Natural killer cell (primary cell): Measurements from ENCODE around the gene FTSJ1. TPM values are rescaled to one million over a fixed set of nuclear protein-coding genes. Genes with fewer than 3 reads are reported as not detected.

Experiments
- ATAC-seq, 3 donors: fragments of 150-1000 bp in 2 of 3; fragments of 200-7000 bp in 1 of 3; cut with Tn5 transposase; 1 replicate in 1 of 3; 2 replicates in 2 of 3; pipeline ENCODE4 v1.10.0; 2021; ENCODE audit warnings: mild to moderate bottlenecking in 2 of 3, moderate library complexity in 2 of 3
- DNase-seq, 2 donors: peaks; one replicate each; pipeline versions ENCODE4 v3.0.0 to v3.0.0-alpha.2; 2013 to 2021; ENCODE audit warnings: mixed read lengths in 1 of 2
- H3K27ac ChIP-seq: one replicate; pipeline ENCODE4 v1.5.1; 2013; ENCODE audit warnings: mild to moderate bottlenecking, low read length
- H3K27me3 ChIP-seq: one replicate; pipeline ENCODE4 v1.6.1; 2013; ENCODE audit warnings: low read length; ENCODE audit not compliant: control insufficient read depth, insufficient read depth
- H3K36me3 ChIP-seq: one replicate; pipeline ENCODE4 v1.6.1; 2013; ENCODE audit warnings: low read length; ENCODE audit not compliant: control insufficient read depth, insufficient read depth
- H3K4me1 ChIP-seq: one replicate; pipeline ENCODE4 v1.6.1; 2013; ENCODE audit warnings: low read length; ENCODE audit not compliant: control insufficient read depth, insufficient read depth
- H3K4me3 ChIP-seq: one replicate; pipeline ENCODE4 v1.5.1; 2013; ENCODE audit warnings: low read length
- H3K9me3 ChIP-seq: one replicate; pipeline ENCODE4 v1.6.1; 2013; ENCODE audit warnings: low read length; ENCODE audit not compliant: control insufficient read depth, insufficient read depth
- H3K27ac Mint-ChIP-seq, 2 donors: one replicate each; pipeline ENCODE4 v1.8.0; 2022; ENCODE audit warnings: mild to moderate bottlenecking in 2 of 2, mixed read lengths in 2 of 2, moderate library complexity in 1 of 2
- H3K27me3 Mint-ChIP-seq, 2 donors: one replicate each; pipeline ENCODE4 v1.8.0; 2022; ENCODE audit warnings: low read depth in 2 of 2, mixed read lengths in 2 of 2
- H3K36me3 Mint-ChIP-seq: one replicate; pipeline ENCODE4 v1.8.0; 2022; ENCODE audit warnings: mixed read lengths
- H3K4me1 Mint-ChIP-seq, 2 donors: one replicate each; pipeline ENCODE4 v1.8.0; 2022; ENCODE audit warnings: mixed read lengths in 2 of 2
- H3K4me3 Mint-ChIP-seq: one replicate; pipeline ENCODE4 v1.8.0; 2022; ENCODE audit warnings: mild to moderate bottlenecking, moderate library complexity, mixed read lengths
- H3K9me3 Mint-ChIP-seq, 2 donors: one replicate each; pipeline ENCODE4 v1.8.0; 2022; ENCODE audit warnings: mixed read lengths in 2 of 2
- WGBS: methylation state at CpG from one replicate; pipeline ENCODE4 v1.1.7; 2013; ENCODE audit warnings: missing lambda C conversion rate; ENCODE audit not compliant: insufficient coverage; 5-methylcytosine and 5-hydroxymethylcytosine counted together
- intact Hi-C: fragments of 100-400 bp; cut with micrococcal nuclease; formaldehyde crosslinking; loops from one replicate; pipeline ENCODE4 v1.14.2; 2022
- total RNA-seq, 4 donors: library from RNA; stranded (reverse); fragments of 120-200 nt in 1 of 4; gene quantifications; one replicate each; pipeline versions ENCODE4 v1.2.3 to v1.2.4, GENCODE V29; 2013 to 2022
- TF ChIP-seq, protein P1 (sequence below): fragments of 200-600 bp; IDR thresholded peaks from one replicate; pipeline ENCODE4 v1.8.0; 2022; ENCODE audit warnings: antibody characterized with exemption

The FTSJ1 gene
- total RNA-seq, 3 donors from 2014 or later (not counting 1 experiment from before 2014, with no cell fraction given) = 62.4 to 75.3 (median 67.3) TPM

DNA sequence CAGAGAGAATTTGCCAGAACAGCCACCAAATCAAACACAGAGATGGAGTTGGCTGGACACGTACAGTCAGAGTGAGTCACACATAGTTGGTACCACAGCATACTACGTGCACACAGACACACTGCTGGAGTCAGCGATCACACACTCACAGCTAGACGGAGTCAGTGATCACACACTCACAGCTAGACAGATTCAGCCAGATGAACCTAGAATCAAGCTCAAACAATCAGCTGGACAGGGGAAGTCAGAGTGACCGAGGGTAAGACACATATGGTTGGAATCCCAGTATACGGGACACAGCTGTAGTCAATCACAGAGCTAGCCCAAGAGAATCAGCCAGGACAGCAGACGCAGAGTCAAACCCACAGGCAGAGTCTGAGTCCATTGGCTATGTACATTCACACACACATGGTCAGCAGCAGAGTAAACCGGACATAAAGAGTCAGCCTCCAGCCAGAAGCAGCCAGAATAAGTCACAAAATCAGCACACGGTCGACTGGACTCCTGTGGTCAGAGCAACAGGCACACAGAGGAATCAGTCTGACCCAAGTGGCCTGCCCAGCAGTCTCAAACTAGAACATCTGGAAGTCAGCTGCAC is 10.6 kb upstream of the FTSJ1 start:
- no peaks in the 10 kb centered on the region for H3K9me3 ChIP-seq
- TF ChIP-seq, protein P1, sequence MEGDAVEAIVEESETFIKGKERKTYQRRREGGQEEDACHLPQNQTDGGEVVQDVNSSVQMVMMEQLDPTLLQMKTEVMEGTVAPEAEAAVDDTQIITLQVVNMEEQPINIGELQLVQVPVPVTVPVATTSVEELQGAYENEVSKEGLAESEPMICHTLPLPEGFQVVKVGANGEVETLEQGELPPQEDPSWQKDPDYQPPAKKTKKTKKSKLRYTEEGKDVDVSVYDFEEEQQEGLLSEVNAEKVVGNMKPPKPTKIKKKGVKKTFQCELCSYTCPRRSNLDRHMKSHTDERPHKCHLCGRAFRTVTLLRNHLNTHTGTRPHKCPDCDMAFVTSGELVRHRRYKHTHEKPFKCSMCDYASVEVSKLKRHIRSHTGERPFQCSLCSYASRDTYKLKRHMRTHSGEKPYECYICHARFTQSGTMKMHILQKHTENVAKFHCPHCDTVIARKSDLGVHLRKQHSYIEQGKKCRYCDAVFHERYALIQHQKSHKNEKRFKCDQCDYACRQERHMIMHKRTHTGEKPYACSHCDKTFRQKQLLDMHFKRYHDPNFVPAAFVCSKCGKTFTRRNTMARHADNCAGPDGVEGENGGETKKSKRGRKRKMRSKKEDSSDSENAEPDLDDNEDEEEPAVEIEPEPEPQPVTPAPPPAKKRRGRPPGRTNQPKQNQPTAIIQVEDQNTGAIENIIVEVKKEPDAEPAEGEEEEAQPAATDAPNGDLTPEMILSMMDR = no peak
- no peaks in the 10 kb centered on the region for H3K27me3 Mint-ChIP-seq
- no peak overlapping the region for H3K27ac Mint-ChIP-seq
- no peak for DNase-seq
- ATAC-seq = no peak
- WGBS = 96% methylated on average over 10 of the region's 10 CpGs
- no peaks in the 10 kb centered on the region for H3K36me3 Mint-ChIP-seq
- intact Hi-C loops = no loop called here
- no peaks in the 10 kb centered on the region for H3K9me3 Mint-ChIP-seq
- H3K4me1 Mint-ChIP-seq = peaks cover 20 to 53% of the 10 kb centered on the region in 2 donors
- H3K4me1 ChIP-seq = peaks cover 25% of the 10 kb centered on the region
- H3K4me3 ChIP-seq = no peak overlapping the region
- no peak overlapping the region for H3K4me3 Mint-ChIP-seq
- no peak overlapping the region for H3K27ac ChIP-seq
- peaks cover 5% of the 10 kb centered on the region for H3K36me3 ChIP-seq
- no peaks in the 10 kb centered on the region for H3K27me3 ChIP-seq

- intact Hi-C loops = no loop called here
- Histone ChIP-seq H3K4me3 (no peak overlapping the region), H3K27me3 (no peaks in the 10 kb centered on the region), H3K9me3 (no peaks in the 10 kb centered on the region), H3K27ac (no peak overlapping the region), H3K4me1 (peaks cover 25% of the 10 kb centered on the region), H3K36me3 (peaks cover 2% of the 10 kb centered on the region)
- Mint-ChIP-seq H3K27ac (no peak overlapping the region), H3K4me3 (no peak overlapping the region), H3K36me3 (no peaks in the 10 kb centered on the region), H3K4me1 (peaks cover 20 to 53% of the 10 kb centered on the region in 2 donors), H3K9me3 (no peaks in the 10 kb centered on the region), H3K27me3 (no peaks in the 10 kb centered on the region)
- DNase-seq (peak in 1 of 2 donors; percentile 30), ATAC-seq (peak in 1 of 3 donors; percentile 23)
- 98% methylated on average over 9 of the region's 10 CpGs for WGBS
- TF ChIP-seq, protein P1 = no peak
Measured at GRCh38 chrX:48466696-48467095, 9.3 kb upstream of the FTSJ1 start.

DNA sequence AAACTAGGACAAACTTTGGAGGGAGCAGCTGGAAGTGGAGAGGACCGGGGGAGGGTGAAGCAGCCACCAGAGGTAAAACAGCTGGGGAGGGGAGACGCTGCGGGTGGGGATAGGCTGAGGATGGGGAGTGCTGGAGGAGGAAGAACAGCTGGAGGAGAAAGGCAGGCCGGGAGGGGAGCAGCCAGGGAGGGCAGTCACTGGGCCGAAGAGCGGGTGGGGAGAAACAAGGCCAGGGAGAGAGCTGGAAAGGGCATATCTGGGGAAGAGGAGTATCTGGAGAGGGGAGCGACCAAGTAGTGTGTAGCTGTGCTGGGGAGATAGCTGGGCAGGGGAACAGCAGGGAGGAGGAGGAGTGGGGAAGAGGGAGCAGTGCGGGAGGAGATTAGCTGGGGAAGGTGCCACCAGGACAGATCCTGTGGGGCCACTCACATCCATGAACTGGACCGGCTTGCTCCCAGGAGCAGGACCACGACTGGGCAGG is 8.7 kb upstream of the FTSJ1 start:
- no peaks in the 10 kb centered on the region for H3K36me3 ChIP-seq
- Mint-ChIP-seq H3K4me1 (peaks cover 20 to 53% of the 10 kb centered on the region in 2 donors), H3K36me3 (no peaks in the 10 kb centered on the region), H3K4me3 (no peak overlapping the region), H3K27me3 (no peaks in the 10 kb centered on the region), H3K27ac (peak overlapping the region in 1 of 2 donors; percentile 91), H3K9me3 (no peaks in the 10 kb centered on the region)
- H3K9me3 ChIP-seq = no peaks in the 10 kb centered on the region
- H3K4me1 ChIP-seq = peaks cover 25% of the 10 kb centered on the region
- TF ChIP-seq, protein P1 = no peak
- no peak overlapping the region for H3K4me3 ChIP-seq
- intact Hi-C loops = no loop called here
- 92% methylated on average over 10 of the region's 10 CpGs for WGBS
- ATAC-seq (no peak), DNase-seq (no peak)
- no peak overlapping the region for H3K27ac ChIP-seq
- no peaks in the 10 kb centered on the region for H3K27me3 ChIP-seq
